ENCODE data around the gene JMJD6. TPM values are rescaled to one million over a fixed set of nuclear protein-coding genes. Genes with fewer than 3 reads are reported as not detected.

Gene JMJD6
- total and polyA plus RNA-seq, 2 of the 8 experiments (the other 6 are each of a cell fraction or from before 2014, with no cell fraction given) = 8.6 to 18.6 TPM

DNA sequence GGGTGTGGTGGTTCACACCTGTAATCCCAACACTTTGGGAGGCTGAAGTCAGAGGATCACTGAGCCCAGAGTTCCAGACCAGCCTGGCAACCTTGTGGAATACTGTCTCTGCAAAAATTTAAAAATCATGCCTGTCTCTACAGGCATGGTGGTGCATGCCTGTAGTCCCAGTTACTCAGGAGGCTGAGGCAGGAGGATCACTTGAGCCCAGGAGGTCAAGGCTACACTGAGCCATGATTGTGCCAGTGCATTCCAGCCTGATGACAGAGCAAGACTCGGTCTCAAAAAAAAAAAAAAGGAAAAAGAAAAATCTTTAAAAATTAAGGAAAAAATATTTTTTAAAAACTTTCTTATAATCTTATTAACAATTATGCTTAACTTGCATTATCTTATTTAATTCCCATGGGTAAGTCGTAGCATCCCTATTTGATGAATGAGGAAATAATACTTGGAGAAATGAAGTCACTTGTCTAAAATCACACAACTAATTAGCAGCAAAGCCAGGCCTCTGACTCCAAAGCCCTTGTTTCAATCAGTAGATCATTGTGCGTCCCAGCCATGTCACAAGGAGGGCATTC is 25.1 kb upstream of the JMJD6 start:
- no peak overlapping the region for H2AFZ ChIP-seq (ENCODE audit: low read length)
- no peaks in the 10 kb centered on the region for H3K27me3 ChIP-seq (replicated peaks in 1 of 4; ENCODE audit: control insufficient read depth in 3 of 4, extremely low read depth in 1 of 4, insufficient read depth in 3 of 4, low read length in 3 of 4)
- no peaks in the 10 kb centered on the region; the same call in 1 of the 2 replicates for H3K23me2 ChIP-seq (ENCODE audit: low read depth, low read length)
- no peak overlapping the region for H4K5ac ChIP-seq (ENCODE audit: insufficient read length, low read depth, low read length)
- H2BK12ac ChIP-seq (ENCODE audit: low read depth, low read length) = no peak overlapping the region
- H3K56ac ChIP-seq (replicated peaks; ENCODE audit: insufficient read length, low read depth, low read length) = no peak overlapping the region
- H3K4me3 ChIP-seq (ENCODE audit: extremely low read depth in 1 of 4, insufficient read depth in 2 of 4, low read depth in 3 of 4, low read length in 4 of 4) = no peak overlapping the region
- no peak overlapping the region for H2BK15ac ChIP-seq (ENCODE audit: low read length)
- 93% methylated on average over 3 of the region's 3 CpGs; no CpG with 5 or more reads in 1 of the 2 experiments for WGBS, 2 experiments (ENCODE audit: extremely low coverage in 1 of 2, insufficient coverage in 1 of 2, insufficient read length in 1 of 2, insufficient replicate concordance in 2 of 2, low coverage in 1 of 2, low lambda C conversion rate in 2 of 2, missing lambda C conversion rate in 1 of 2)
- peaks cover under 1 to 5% (median 3%) of the 10 kb centered on the region in 4 experiments; a peak in 4 of 8 replicates for H3K36me3 ChIP-seq (ENCODE audit: control insufficient read depth in 2 of 4, insufficient read depth in 4 of 4, low read length in 3 of 4)
- H3K4ac ChIP-seq (replicated peaks; ENCODE audit: insufficient read length, low read depth, low read length) = no peak overlapping the region
- no peak overlapping the region for H2AK5ac ChIP-seq (ENCODE audit: low read depth, low read length)
- H4K20me1 ChIP-seq (replicated peaks in 1 of 2; ENCODE audit: control insufficient read depth in 1 of 2, insufficient read depth in 2 of 2, low read length in 2 of 2) = peaks cover 0 to 1% of the 10 kb centered on the region in 2 experiments
- no peak overlapping the region for H2BK120ac ChIP-seq (replicated peaks; ENCODE audit: low read depth, low read length)
- ChIA-PET POLR2A (ENCODE audit: partially characterized antibody) (no interaction called here), CTCF (ENCODE audit: partially characterized antibody) (no interaction called here)
- DNase-seq (ENCODE audit: low read depth in 1 of 2, low spot score in 2 of 2) (no peak), FAIRE-seq (no peak)
- no peak overlapping the region for H2BK20ac ChIP-seq (ENCODE audit: low read length)
- no peak overlapping the region for H4K91ac ChIP-seq (replicated peaks; ENCODE audit: insufficient read length, low read length)
- no peak overlapping the region for H3K9ac ChIP-seq (replicated peaks in 1 of 4; ENCODE audit: extremely low read depth in 1 of 4, low read depth in 3 of 4, low read length in 3 of 4)
- no peak overlapping the region for H3K27ac ChIP-seq (ENCODE audit: low read depth, low read length)
- H3K14ac ChIP-seq (ENCODE audit: insufficient read length) = no peak overlapping the region
- no peak overlapping the region for H3K23ac ChIP-seq (ENCODE audit: insufficient read length)
- H3K4me2 ChIP-seq (ENCODE audit: insufficient read depth in 1 of 2, low read depth in 2 of 2, low read length in 2 of 2) = no peak overlapping the region
- no peak overlapping the region for H4K8ac ChIP-seq (ENCODE audit: extremely low read depth, insufficient read depth, low read length)
- no peak overlapping the region for H3K18ac ChIP-seq (ENCODE audit: extremely low read depth, low read length)
- H3K4me1 ChIP-seq (replicated peaks in 1 of 4; ENCODE audit: control insufficient read depth in 3 of 4, insufficient read depth in 4 of 4, low read length in 3 of 4) = no peaks in the 10 kb centered on the region
- H2BK5ac ChIP-seq (ENCODE audit: low read depth, low read length) = no peak overlapping the region
- H3K9me3 ChIP-seq (ENCODE audit: insufficient read depth in 2 of 2, low read depth in 1 of 2, low read length in 1 of 2) = no peaks in the 10 kb centered on the region
- H3K79me2 ChIP-seq (ENCODE audit: control insufficient read depth in 1 of 2, insufficient read depth in 2 of 2, low read length in 2 of 2) = no peaks in the 10 kb centered on the region
- H3K79me1 ChIP-seq (ENCODE audit: low read depth, low read length) = no peaks in the 10 kb centered on the region
- no peak for TF ChIP-seq RFX5 (IDR thresholded peaks at IDR 0.05; ENCODE audit: borderline replicate concordance, low read depth, low read length)

Measured in H1 (cell line).